ENCODE results near the gene ID1.
"Not testable (repeated sequence)": the region's sequence is repeated elsewhere in the genome, so short reads cannot be mapped to it uniquely, and the experiment has no call there.

Gene ID1

GRCh38 chr20:31638317-31638716 is 33.2 kb downstream of the ID1 start:
- no peak for DNase-seq (ENCODE audit: low read depth in 2 of 2)

- no peak for DNase-seq (ENCODE audit: low read depth in 2 of 2)
Measured at GRCh38 chr20:31638816-31639215, 33.7 kb downstream of the ID1 start.

- DNase-seq (ENCODE audit: low read depth in 2 of 2) = no peak
Measured at GRCh38 chr20:31640259-31640658, 35.2 kb downstream of the ID1 start.

- no peak for DNase-seq (ENCODE audit: low read depth in 2 of 2)
Measured at GRCh38 chr20:31641391-31641790, 36.3 kb downstream of the ID1 start.

GRCh38 chr20:31642837-31643236 is 37.7 kb downstream of the ID1 start:
- DNase-seq (ENCODE audit: low read depth in 2 of 2) = no peak

GRCh38 chr20:31643522-31643921 is 38.4 kb downstream of the ID1 start:
- DNase-seq (ENCODE audit: low read depth in 2 of 2) = no peak

- DNase-seq (ENCODE audit: low read depth in 2 of 2) = no peak
Measured at GRCh38 chr20:31644701-31645100, 39.6 kb downstream of the ID1 start.

- not testable (repeated sequence) for DNase-seq (ENCODE audit: low read depth in 2 of 2)
Measured at GRCh38 chr20:31648104-31648503, 43.0 kb downstream of the ID1 start.

GRCh38 chr20:31652917-31653396 is 47.9 kb downstream of the ID1 start:
- no peak for DNase-seq (ENCODE audit: low read depth in 2 of 2)

GRCh38 chr20:31653561-31653960 is 48.5 kb downstream of the ID1 start:
- no peak for DNase-seq (ENCODE audit: low read depth in 2 of 2)

GRCh38 chr20:31654534-31654933 is 49.4 kb downstream of the ID1 start:
- DNase-seq (ENCODE audit: low read depth in 2 of 2) = no peak
